SK-N-DZ (cell line): ENCODE data around the gene CCNG1.

ENCODE experiments used
- DNase-seq: peaks from one replicate; pipeline ENCODE4 v3.0.0-alpha.2; 2015; ENCODE audit warnings: low spot score
- small RNA-seq, 2 experiments: library from RNA; depleted of rRNA; stranded (forward); fragments of <200 nt; gene quantifications; one replicate each; pipeline ENCODE3, GENCODE V24; 2014

Gene CCNG1

DNA sequence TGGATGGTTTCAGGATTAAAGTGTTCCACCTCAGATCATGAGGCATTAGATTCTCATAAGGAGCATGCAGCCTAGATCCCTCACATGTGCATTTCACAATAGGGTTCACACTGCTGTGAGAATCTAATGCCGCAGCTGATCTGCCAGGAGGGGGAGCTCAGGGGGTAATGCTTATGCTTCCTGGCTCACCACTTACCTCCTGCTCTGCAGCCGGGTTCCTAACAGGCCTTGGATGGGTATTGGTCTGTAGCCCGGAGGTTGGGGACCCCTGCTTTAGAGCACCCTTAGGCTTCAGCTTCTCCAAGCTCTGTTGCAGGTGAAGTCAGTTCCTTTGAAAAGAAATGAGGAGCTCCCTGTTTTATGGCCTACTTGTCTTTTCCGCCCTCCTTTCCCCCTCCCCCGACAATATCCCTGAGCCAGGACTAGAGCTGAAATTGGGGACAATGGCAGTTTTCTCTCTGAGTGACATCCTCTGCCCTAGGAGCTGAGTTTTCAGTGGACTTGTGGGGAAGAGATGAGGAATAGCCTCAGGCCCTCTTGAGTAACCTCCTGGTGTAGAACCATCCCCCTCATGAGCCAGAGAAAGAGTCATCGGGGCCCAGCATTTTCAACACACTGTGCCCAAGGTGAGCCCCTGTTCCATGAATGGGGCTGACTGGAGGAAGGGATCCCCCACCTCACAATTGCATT lies 51.8 kb downstream of the CCNG1 start:
- peak; percentile 9 for DNase-seq

DNA sequence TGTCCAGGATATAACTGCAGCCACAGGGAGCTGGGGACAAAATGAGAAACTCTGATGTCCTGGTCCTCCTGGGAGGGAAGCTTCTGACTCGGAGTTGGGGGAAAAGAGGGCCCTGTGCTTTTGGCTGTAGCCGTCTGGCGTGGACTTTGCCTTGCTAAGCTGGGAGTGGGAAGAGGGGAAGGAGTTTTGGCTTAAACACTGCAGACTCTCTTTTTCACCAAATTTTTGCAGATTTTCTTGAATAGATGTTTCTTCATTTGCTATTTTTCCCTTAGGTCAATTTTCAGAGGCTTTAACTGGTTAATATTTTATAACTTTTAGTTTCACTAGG lies 52.3 kb downstream of the CCNG1 start:
- DNase-seq = no peak

Small RNA genes within 50 kb of the gene (small RNA-seq; reads per million reads assigned to genes)
- 0 reads per million in 2 experiments for gene AC008723.1
